ENCODE data around the gene ZGPAT. TPM values are rescaled to one million over a fixed set of nuclear protein-coding genes. Genes with fewer than 3 reads are reported as not detected.

ZGPAT gene
- total and polyA plus RNA-seq, 2 donors (not counting 3 experiments of a cell fraction or from before 2014, with no cell fraction given): 23.1 to 29.3 TPM

- Histone ChIP-seq H4K20me1 (replicated peaks; ENCODE audit: control insufficient read depth, extremely low read depth, insufficient read depth, low read length) (no peaks in the 10 kb centered on the region), H3K36me3 (ENCODE audit: control insufficient read depth in 2 of 2, extremely low read depth in 1 of 2, insufficient read depth in 2 of 2, low read length in 2 of 2) (no peaks in the 10 kb centered on the region), H3K4me3 (replicated peaks in 1 of 3; ENCODE audit: insufficient read depth in 1 of 3, low read depth in 1 of 3, low read length in 3 of 3) (no peak overlapping the region), H3K4me2 (ENCODE audit: insufficient read depth, low read length) (no peak overlapping the region), H3K9ac (replicated peaks; ENCODE audit: extremely low read depth, insufficient read depth, low read length) (no peak overlapping the region), H3K9me3 (replicated peaks; ENCODE audit: control insufficient read depth, insufficient read depth, low read length) (no peaks in the 10 kb centered on the region), H3K27me3 (ENCODE audit: control insufficient read depth in 2 of 2, insufficient read depth in 2 of 2, low read length in 2 of 2) (no peaks in the 10 kb centered on the region), H3K27ac (ENCODE audit: insufficient read depth, low read depth, low read length) (no peak overlapping the region), H2AFZ (ENCODE audit: low read depth, low read length) (no peak overlapping the region), H3K79me2 (ENCODE audit: control insufficient read depth, insufficient read depth, low read length) (no peaks in the 10 kb centered on the region), H3K4me1 (ENCODE audit: control insufficient read depth, extremely low read depth, insufficient read depth, low read length) (no peaks in the 10 kb centered on the region), H3K9me1 (replicated peaks; ENCODE audit: control insufficient read depth, extremely low read depth, insufficient read depth, low read length) (no peaks in the 10 kb centered on the region)
- TF ChIP-seq POLR2AphosphoS5 (IDR thresholded peaks at IDR 0.05; ENCODE audit: insufficient read depth, low read depth, low read length): no peak
- no peak for TF ChIP-seq FOS (IDR thresholded peaks at IDR 0.05; ENCODE audit: borderline replicate concordance, insufficient read depth, low read length)
- no peak for TF ChIP-seq JUN (IDR thresholded peaks at IDR 0.05; ENCODE audit: borderline replicate concordance, insufficient read depth, insufficient read length, low read depth)
- no peak for TF ChIP-seq MAX (IDR thresholded peaks at IDR 0.05; ENCODE audit: insufficient read depth, insufficient read length)
- TF ChIP-seq CTCF (IDR thresholded peaks at IDR 0.05; ENCODE audit: extremely low read depth in 1 of 2, insufficient read depth in 1 of 2, low read depth in 1 of 2, low read length in 2 of 2): no peak
- no peak for TF ChIP-seq POLR2A (IDR thresholded peaks at IDR 0.05; ENCODE audit: low read depth, low read length)
- TF ChIP-seq MYC (IDR thresholded peaks at IDR 0.05; ENCODE audit: low read depth, low read length): no peak
- TF ChIP-seq EZH2 (IDR thresholded peaks at IDR 0.05; ENCODE audit: borderline replicate concordance, low read depth, low read length, severe bottlenecking): no peak
- no peak for TF ChIP-seq GATA2 (IDR thresholded peaks at IDR 0.05; ENCODE audit: insufficient read depth, insufficient read length, low read depth, low read length)
- ChIA-PET CTCF (no interaction called here), POLR2A (no interaction called here)
- intact Hi-C loops (cut with micrococcal nuclease) (no loop called here), dilution Hi-C loops (cut with MboI; ENCODE audit: extremely low pct_ligation_motif_present, low sequenced_read_pairs) (no loop called here)
- FAIRE-seq: no peak
- no peak for DNase-seq (ENCODE audit: low read depth, low spot score)
- no TSS peak for BruUV-seq (replicated peaks)
Measured at GRCh38 chr20:63781181-63781580, 73.3 kb downstream of the ZGPAT start.
